Ecto neural progenitor cell (in vitro differentiated cells): Measurements from ENCODE around the gene TAP1.
"Not testable (repeated sequence)": the region's sequence is repeated elsewhere in the genome, so short reads cannot be mapped to it uniquely, and the experiment has no call there.

Source experiments
- DNase-seq: peaks from one replicate; pipeline ENCODE4 v3.0.0-alpha.2; 2018; ENCODE audit warnings: low spot score

TAP1 gene

GRCh38 chr6:32853541-32854375 lies at the start of gene TAP1, which contains the start of gene PSMB9:
Gene TAP1 (minus strand): TSS chr6:32853704. CDS start chr6:32853636, 68 bp downstream.
Gene PSMB9 (plus strand): TSS chr6:32854192. CDS start chr6:32854230, 38 bp downstream.
- peak; percentile 93 for DNase-seq

GRCh38 chr6:32895006-32895345 lies 41.5 kb upstream of the TAP1 start:
- no peak for DNase-seq

GRCh38 chr6:32894085-32895005 lies 40.8 kb upstream of the TAP1 start:
- DNase-seq: peak; percentile 97

GRCh38 chr6:32890831-32891230 lies 37.3 kb upstream of the TAP1 start:
- no peak for DNase-seq

GRCh38 chr6:32889533-32889932 lies 36.0 kb upstream of the TAP1 start:
- DNase-seq: no peak

GRCh38 chr6:32888576-32888975 lies 35.1 kb upstream of the TAP1 start:
- no peak for DNase-seq

- DNase-seq: no peak
Observed at GRCh38 chr6:32887616-32888015, 34.1 kb upstream of the TAP1 start.

- no peak for DNase-seq
Observed at GRCh38 chr6:32886681-32887383, 33.3 kb upstream of the TAP1 start.

GRCh38 chr6:32885698-32886286 lies 32.3 kb upstream of the TAP1 start:
- DNase-seq: no peak

- DNase-seq: peak; percentile 49
Observed at GRCh38 chr6:32883789-32884188, 30.3 kb upstream of the TAP1 start.

- DNase-seq: no peak
Observed at GRCh38 chr6:32882879-32883250, 29.4 kb upstream of the TAP1 start.

GRCh38 chr6:32880962-32881361 lies 27.5 kb upstream of the TAP1 start:
- DNase-seq: not testable (repeated sequence)

- no peak for DNase-seq
Observed at GRCh38 chr6:32879691-32880090, 26.2 kb upstream of the TAP1 start.

GRCh38 chr6:32876603-32877002 lies 23.1 kb upstream of the TAP1 start:
- DNase-seq: no peak

GRCh38 chr6:32873947-32874346 lies 20.4 kb upstream of the TAP1 start:
- not testable (repeated sequence) for DNase-seq

- peak; percentile 73 for DNase-seq
Observed at GRCh38 chr6:32868257-32868788, 14.8 kb upstream of the TAP1 start.

GRCh38 chr6:32867554-32868256 lies 14.2 kb upstream of the TAP1 start:
- DNase-seq: no peak

GRCh38 chr6:32867022-32867477 lies 13.5 kb upstream of the TAP1 start:
- no peak for DNase-seq

- no peak for DNase-seq
Observed at GRCh38 chr6:32865724-32866443, 12.4 kb upstream of the TAP1 start.

- DNase-seq: no peak
Observed at GRCh38 chr6:32862725-32863124, 9.2 kb upstream of the TAP1 start.
